ENCODE results near the gene RACGAP1. TPM values are rescaled to one million over a fixed set of nuclear protein-coding genes. Genes with fewer than 3 reads are reported as not detected.

The RACGAP1 gene
- total and polyA plus RNA-seq, 12 donors: 1.0 to 17.8 (median 3.9) TPM

DNA sequence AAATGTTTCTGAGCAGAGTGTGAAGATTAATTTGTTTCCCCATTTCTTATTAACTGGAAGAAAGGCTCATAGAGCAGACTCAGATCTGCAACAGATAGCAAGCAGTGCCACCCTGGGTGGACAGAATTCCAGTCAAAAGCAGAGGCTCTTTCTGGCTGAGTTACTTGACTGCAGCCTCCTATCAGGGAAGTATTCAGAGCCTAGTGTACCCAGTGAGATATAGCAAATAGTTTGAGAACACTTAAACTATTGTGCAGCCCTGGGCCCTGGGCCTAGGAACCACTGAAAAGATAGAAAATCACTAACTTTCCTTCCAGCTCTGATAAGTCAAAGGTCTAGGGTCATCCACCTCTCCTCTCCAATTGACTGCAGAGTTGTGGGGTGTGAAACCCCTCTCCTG, 86.0 kb downstream of the RACGAP1 start:
- ATAC-seq (peak in 1 of 8 donors; percentile 29), DNase-seq (no peak)
- intact Hi-C loops (cut with DNase I): no loop called here
- H3K4me1 ChIP-seq: peaks cover 0 to 3% (median 0%) of the 10 kb centered on the region in 9 donors
- H3K27me3 ChIP-seq: no peaks in the 10 kb centered on the region
- H3K36me3 ChIP-seq: no peaks in the 10 kb centered on the region
- H3K4me3 ChIP-seq: no peak overlapping the region
- TF ChIP-seq, protein P1, sequence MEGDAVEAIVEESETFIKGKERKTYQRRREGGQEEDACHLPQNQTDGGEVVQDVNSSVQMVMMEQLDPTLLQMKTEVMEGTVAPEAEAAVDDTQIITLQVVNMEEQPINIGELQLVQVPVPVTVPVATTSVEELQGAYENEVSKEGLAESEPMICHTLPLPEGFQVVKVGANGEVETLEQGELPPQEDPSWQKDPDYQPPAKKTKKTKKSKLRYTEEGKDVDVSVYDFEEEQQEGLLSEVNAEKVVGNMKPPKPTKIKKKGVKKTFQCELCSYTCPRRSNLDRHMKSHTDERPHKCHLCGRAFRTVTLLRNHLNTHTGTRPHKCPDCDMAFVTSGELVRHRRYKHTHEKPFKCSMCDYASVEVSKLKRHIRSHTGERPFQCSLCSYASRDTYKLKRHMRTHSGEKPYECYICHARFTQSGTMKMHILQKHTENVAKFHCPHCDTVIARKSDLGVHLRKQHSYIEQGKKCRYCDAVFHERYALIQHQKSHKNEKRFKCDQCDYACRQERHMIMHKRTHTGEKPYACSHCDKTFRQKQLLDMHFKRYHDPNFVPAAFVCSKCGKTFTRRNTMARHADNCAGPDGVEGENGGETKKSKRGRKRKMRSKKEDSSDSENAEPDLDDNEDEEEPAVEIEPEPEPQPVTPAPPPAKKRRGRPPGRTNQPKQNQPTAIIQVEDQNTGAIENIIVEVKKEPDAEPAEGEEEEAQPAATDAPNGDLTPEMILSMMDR (IDR thresholded peaks at IDR 0.05): no peak
- H3K27ac ChIP-seq: no peak overlapping the region
- H3K9me3 ChIP-seq: no peaks in the 10 kb centered on the region

Other genes with a start within 250 kb of the RACGAP1 start
- 10 to 100 TPM; 17.3 to 32.1 (median 23.7) TPM for gene NCKAP5L, start 197.1 kb downstream of the RACGAP1 start, total RNA-seq
- gene NCKAP5L, start 197.1 kb downstream of the RACGAP1 start, polyA plus RNA-seq: 10 to 100 TPM; 11.6 to 44.6 TPM
- gene BCDIN3D, start 182.4 kb downstream of the RACGAP1 start, total RNA-seq: 1 to 10 TPM; 1.1 to 3.9 (median 2.4) TPM
- gene BCDIN3D, start 182.4 kb downstream of the RACGAP1 start, polyA plus RNA-seq: 1 to 10 TPM; 2.0 TPM
- 10 to 100 TPM in 1 of 10 donors, 1 to 10 TPM in 9; 1.2 to 11.3 (median 3.2) TPM for gene FAIM2, start 121.6 kb downstream of the RACGAP1 start, total RNA-seq
- 10 to 100 TPM in 1 of 2 donors, 1 to 10 TPM in 1; 7.8 to 15.0 TPM for gene FAIM2, start 121.6 kb downstream of the RACGAP1 start, polyA plus RNA-seq
- not detected for gene AQP2, start 74.8 kb downstream of the RACGAP1 start, total RNA-seq
- under 1 TPM in 1 of 2 donors, not detected in 1; 0.04 TPM for gene AQP2, start 74.8 kb downstream of the RACGAP1 start, polyA plus RNA-seq
- 1 to 10 TPM in 1 of 10 donors, under 1 TPM in 5, not detected in 4; 0.16 to 1.0 (median 0.48) TPM for gene AQP5, start 63.6 kb downstream of the RACGAP1 start, total RNA-seq
- gene AQP5, start 63.6 kb downstream of the RACGAP1 start, polyA plus RNA-seq: 1 to 10 TPM; 1.1 to 2.6 TPM
- gene AQP6, start 52.5 kb downstream of the RACGAP1 start, total RNA-seq: not detected
- under 1 TPM; 0.06 to 0.15 TPM for gene AQP6, start 52.5 kb downstream of the RACGAP1 start, polyA plus RNA-seq
- gene ASIC1, start 32.1 kb upstream of the RACGAP1 start, total RNA-seq: 1 to 10 TPM in 4 of 10 donors, under 1 TPM in 6; 0.17 to 1.6 (median 0.82) TPM
- gene ASIC1, start 32.1 kb upstream of the RACGAP1 start, polyA plus RNA-seq: under 1 TPM; 0.59 to 0.74 TPM
- 10 to 100 TPM; 13.3 to 24.0 (median 17.4) TPM for gene SMARCD1, start 59.8 kb upstream of the RACGAP1 start, total RNA-seq
- gene SMARCD1, start 59.8 kb upstream of the RACGAP1 start, polyA plus RNA-seq: 10 to 100 TPM; 12.0 to 13.0 TPM
- gene GPD1, start 78.5 kb upstream of the RACGAP1 start, total RNA-seq: 10 to 100 TPM in 7 of 10 donors, 1 to 10 TPM in 3; 5.2 to 67.7 (median 15.5) TPM
- gene GPD1, start 78.5 kb upstream of the RACGAP1 start, polyA plus RNA-seq: 10 to 100 TPM; 13.2 to 15.8 TPM
- 100 to 1,000 TPM; 144 to 239 (median 170) TPM for gene COX14, start 86.7 kb upstream of the RACGAP1 start, total RNA-seq
- 100 to 1,000 TPM in 1 of 2 donors, 10 to 100 TPM in 1; 93.8 to 167 TPM for gene COX14, start 86.7 kb upstream of the RACGAP1 start, polyA plus RNA-seq
- gene CERS5, start 141.9 kb upstream of the RACGAP1 start, total RNA-seq: 10 to 100 TPM in 8 of 10 donors, 1 to 10 TPM in 2; 8.3 to 15.6 (median 11.4) TPM
- 10 to 100 TPM; 19.2 to 51.7 TPM for gene CERS5, start 141.9 kb upstream of the RACGAP1 start, polyA plus RNA-seq